Stimulated activated CD8-positive, alpha-beta memory T cell treated with anti-CD3 and anti-CD28 coated beads, Interleukin-7, amount 100 ng/mL, for 4 hours (primary cell): ENCODE results near the gene DNAAF6.
A peak's percentile ranks its signal among the peaks of the same experiment; 100 is the strongest.
"Not testable (repeated sequence)": the region's sequence is repeated elsewhere in the genome, so short reads cannot be mapped to it uniquely, and the experiment has no call there.

Experiments used
- DNase-seq, 2 donors: peaks; one replicate each; pipeline ENCODE4 v3.0.0-alpha.2; 2020; ENCODE audit warnings: low read depth in 2 of 2

Gene DNAAF6

GRCh38 chrX:107205770-107206696 lies at the start of gene DNAAF6, which contains the start of gene NUP62CL:
Gene DNAAF6, plus strand, starts transcription at chrX:107206611. Its CDS starts 6,265 bp downstream, at chrX:107212876.
Gene NUP62CL, minus strand, starts transcription at chrX:107206433. Its CDS starts 31,287 bp downstream, at chrX:107175146.
- DNase-seq: peak; percentile 39 to 45

GRCh38 chrX:107157618-107158017 lies 48.8 kb upstream of the DNAAF6 start:
- not testable (repeated sequence) for DNase-seq

- no peak for DNase-seq
Measured at GRCh38 chrX:107167163-107167921, 39.1 kb upstream of the DNAAF6 start.

- no peak for DNase-seq
Measured at GRCh38 chrX:107168257-107168656, 38.2 kb upstream of the DNAAF6 start.

- no peak for DNase-seq
Measured at GRCh38 chrX:107168712-107169111, 37.7 kb upstream of the DNAAF6 start.

GRCh38 chrX:107171369-107172102 lies 34.9 kb upstream of the DNAAF6 start:
- DNase-seq: no peak

- no peak for DNase-seq
Measured at GRCh38 chrX:107197319-107197718, 9.1 kb upstream of the DNAAF6 start.

GRCh38 chrX:107198074-107198473 lies 8.3 kb upstream of the DNAAF6 start:
- not testable (repeated sequence) for DNase-seq

- no peak for DNase-seq
Measured at GRCh38 chrX:107199491-107199890, 6.9 kb upstream of the DNAAF6 start.

GRCh38 chrX:107204068-107204605 lies 2.3 kb upstream of the DNAAF6 start:
- DNase-seq: no peak

GRCh38 chrX:107206697-107207065 lies 270 bp downstream of the DNAAF6 start:
- DNase-seq: no peak

- DNase-seq: no peak
Measured at GRCh38 chrX:107207089-107207488, 678 bp downstream of the DNAAF6 start.

GRCh38 chrX:107207943-107208342 lies 1.5 kb downstream of the DNAAF6 start:
- DNase-seq: no peak

- no peak for DNase-seq
Measured at GRCh38 chrX:107213477-107213876, 7.1 kb downstream of the DNAAF6 start.

GRCh38 chrX:107226757-107227156 lies 20.3 kb downstream of the DNAAF6 start:
- DNase-seq: no peak

- no peak for DNase-seq
Measured at GRCh38 chrX:107227780-107228485, 21.5 kb downstream of the DNAAF6 start.

GRCh38 chrX:107228486-107228819 lies 22.0 kb downstream of the DNAAF6 start:
- DNase-seq: no peak

GRCh38 chrX:107272431-107272921 lies 66.1 kb downstream of the DNAAF6 start:
- no peak for DNase-seq

- DNase-seq: no peak
Measured at GRCh38 chrX:107273795-107274194, 67.4 kb downstream of the DNAAF6 start.

- no peak for DNase-seq
Measured at GRCh38 chrX:107288676-107289075, 82.3 kb downstream of the DNAAF6 start.

- DNase-seq: no peak
Measured at GRCh38 chrX:107290019-107290418, 83.6 kb downstream of the DNAAF6 start.
